Kidney glomerular epithelial cell (primary cell): ENCODE data around the gene APMAP.
"Not testable (repeated sequence)": the region's sequence is repeated elsewhere in the genome, so short reads cannot be mapped to it uniquely, and the experiment has no call there.

Experiments
- DNase-seq: peaks from one replicate; lab custom pipeline; 2025; lab: John Stamatoyannopoulos, UW

APMAP gene

GRCh38 chr20:25006431-25007167 is 14.0 kb upstream of the APMAP start:
- DNase-seq, result no peak

GRCh38 chr20:25005661-25006060 is 13.1 kb upstream of the APMAP start:
- no peak for DNase-seq

DNA sequence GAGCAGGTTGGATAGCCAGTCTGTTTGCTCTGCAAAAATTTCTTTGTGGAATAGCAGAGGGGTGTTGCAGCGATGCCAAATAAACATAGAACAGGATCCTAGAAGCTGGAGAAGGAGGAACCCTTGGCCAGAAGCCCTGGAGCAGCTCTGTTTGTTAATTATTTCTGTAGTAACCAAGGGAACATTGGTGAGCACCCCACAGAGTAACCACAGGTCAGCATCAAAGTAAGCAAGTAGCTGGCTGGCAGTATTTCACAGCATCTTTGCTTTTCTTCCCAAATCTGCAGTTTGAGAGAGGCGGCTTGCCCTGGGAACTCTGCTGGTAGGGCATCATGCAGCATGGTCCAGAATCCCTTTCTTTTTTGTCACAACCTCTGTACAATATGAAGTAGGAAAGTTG is 12.7 kb upstream of the APMAP start:
- peak; percentile 73 for DNase-seq

DNA sequence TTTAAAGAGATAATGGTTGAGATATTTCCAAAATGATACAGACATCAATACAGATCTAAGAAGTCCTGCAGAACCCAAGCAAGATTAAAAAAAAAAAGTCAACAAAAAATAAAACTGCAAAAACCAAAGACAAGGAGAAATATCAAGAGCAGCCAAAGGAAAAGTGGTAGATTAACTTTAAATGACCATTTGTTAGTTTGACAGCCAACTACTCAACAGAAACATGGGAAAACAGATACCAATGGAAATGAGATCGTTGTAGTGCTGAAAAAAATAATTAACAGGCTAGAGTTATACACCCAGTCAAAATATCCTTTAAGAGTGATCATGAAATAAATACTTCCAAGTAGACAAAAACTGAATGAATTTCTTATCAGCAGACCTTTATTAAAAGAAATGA is 10.5 kb upstream of the APMAP start:
- DNase-seq, result no peak

DNA sequence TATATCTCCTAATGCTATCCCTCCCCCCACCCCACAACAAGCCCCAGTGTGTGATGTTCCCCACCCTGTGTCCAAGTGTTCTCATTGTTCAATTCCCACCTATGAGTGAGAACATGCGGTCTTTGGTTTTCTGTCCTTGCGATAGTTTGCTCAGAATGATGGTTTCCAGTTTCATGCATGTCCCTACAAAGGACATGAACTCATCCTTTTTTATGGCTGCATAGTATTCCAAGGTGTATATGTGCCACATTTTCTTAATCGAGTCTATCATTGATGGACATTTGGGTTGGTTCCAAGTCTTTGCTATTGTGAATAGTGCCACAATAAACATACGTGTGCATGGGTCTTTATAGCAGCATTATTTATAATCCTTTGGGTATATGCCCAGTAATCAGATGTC is 8.8 kb upstream of the APMAP start:
- DNase-seq, result not testable (repeated sequence)

DNA sequence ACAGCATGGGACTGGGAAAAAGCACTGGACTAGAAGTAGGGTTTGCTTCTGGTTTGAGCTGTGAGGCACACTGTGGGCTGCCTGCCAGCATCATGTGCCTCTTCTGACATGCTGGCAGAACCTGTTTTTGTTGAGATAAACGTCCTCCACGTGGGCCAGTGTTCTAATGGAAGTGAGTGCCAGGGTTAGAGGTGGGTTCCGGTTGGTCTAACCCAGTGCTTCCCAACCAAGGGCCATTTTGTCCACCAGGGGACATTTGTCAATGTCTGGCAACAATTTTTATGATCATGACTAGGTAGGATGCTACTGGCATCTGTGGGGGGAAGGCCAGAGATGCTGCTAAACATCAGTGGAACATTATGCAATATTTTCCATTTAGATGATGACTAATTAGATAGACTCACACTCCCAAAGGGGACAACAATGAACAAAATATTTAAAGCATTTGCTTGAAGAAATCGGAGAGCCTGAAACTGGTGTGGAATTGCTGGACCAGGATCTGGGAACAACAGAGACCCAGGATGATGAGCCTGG is 7.8 kb upstream of the APMAP start:
- DNase-seq, result peak; percentile 65

GRCh38 chr20:24999568-24999967 is 7.0 kb upstream of the APMAP start:
- no peak for DNase-seq

DNA sequence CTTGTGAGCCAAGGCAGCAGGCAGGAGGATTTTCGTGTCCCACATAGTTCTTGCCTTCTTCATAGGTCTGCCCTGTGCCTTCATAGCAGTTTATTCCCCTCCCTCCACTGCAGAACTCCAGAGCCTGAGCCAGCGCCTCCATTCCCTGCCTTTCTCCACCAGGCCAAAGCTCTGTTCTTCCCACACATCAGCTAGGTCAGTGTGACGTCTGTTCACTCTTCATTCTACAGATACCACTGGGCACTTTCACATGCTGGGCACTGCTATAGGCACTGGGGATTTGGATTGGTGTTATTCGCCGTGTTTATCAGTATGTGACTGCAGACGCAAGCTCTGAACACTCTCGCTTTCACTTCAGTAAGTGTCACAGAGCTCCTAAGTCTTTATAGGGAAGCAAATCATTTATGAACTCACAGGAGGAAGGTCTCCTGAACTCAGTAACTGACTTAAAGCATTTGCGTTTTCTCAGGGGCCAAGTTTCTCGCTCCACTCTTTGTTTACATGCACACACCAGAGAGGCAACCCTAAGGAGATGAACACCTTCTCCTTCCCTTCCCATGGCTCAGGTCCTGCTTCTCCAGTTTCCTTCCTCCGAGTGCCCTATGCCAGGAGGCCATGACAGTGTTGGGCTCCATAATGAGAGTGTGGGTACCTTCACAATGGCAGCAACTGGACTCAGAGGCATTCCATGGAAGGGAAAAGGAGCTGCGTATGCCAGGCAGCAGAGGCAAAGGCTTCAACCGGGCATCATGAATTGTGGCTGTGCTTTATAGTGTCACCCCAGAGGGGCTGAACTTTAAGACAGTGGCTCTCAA is 6.3 kb upstream of the APMAP start:
- no peak for DNase-seq

GRCh38 chr20:24998121-24998520 is 5.6 kb upstream of the APMAP start:
- DNase-seq, result no peak

DNA sequence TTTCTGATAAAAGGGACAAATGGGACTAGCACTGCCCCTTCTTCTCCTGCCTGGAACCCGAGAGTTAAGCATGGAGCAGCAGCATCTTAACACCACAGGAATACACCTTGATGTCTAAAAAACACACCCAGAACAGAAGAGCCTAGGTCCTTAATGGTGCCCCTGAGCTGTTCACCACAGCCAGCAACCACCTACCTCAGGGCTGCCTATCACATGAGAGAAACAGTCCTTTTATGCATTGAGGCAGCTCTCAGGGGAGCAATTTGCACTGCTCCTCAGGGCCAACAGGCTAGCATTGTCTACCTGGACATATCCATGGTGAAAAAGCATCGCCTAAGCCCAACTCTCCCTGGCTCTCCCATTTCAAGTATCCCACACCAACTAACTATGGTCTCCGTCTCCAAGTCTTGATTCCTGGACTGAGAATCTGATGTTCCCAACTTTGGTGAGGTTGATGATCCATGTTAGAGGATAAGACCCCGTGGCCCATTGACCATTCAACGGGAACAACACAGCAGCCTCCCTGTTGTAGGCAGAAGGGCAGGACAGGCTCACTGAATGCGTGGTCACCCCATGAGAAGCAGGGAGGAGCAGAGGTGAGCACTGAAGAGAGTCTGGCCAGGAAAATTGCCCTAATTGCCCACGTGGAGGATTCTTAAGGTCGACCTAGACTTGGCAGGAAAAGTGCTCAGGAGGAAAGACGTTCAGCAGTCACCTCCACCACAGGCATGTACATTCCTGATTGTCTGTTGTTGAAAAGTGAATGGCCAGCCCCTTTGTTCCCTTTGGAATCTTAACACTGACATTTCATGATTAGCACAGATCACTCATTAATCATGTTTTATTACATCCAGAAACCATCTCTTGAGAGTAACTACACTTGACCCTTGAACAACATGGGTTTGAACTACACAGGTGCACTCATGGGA is 4.2 kb upstream of the APMAP start:
- no peak for DNase-seq

- no peak for DNase-seq
These were observed 3.3 kb upstream of the APMAP start for GRCh38 chr20:24995741-24996448.

DNA sequence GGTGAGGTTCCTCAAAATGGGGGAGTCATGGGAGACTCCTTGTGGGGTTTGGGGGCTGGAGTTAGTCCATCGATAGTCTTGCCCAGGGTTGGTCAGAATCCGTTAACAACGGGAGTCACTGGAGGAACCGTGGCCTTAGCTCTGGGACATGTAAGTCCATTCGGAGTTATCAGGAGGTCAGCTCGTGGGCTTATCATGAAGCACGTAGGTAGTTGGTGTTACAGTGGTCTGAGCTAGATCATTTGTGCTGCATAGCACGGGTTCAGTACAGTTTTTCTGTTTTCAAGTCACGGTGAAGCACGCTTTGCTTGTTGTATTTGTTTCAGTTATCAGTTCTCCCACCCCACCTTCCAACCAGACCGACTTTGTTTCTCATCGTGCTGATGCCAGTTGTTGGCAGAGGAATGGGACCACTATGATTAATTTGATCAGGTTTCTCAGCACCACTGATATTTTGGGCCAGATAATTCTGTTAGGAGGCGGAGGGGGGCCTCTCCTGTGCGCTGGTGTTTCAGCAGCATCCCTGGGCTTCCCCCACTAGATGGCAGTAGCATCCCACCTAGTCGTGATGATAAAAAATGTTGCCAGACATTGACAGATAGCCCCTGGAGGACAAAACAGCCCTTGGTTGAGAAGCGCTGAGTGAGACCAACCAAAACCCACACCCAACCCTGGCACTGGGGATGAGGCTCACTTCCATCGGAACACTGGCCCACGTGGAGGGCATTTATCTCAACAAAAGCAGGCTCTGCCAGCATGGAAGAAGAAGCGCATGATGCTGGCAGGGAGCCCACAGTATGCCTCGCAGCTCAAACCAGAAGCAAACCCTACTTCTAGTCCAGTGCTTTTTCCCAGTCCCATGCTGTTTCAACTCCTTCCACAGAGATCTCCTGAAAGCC is 2.2 kb upstream of the APMAP start:
- DNase-seq, result peak; percentile 61

DNA sequence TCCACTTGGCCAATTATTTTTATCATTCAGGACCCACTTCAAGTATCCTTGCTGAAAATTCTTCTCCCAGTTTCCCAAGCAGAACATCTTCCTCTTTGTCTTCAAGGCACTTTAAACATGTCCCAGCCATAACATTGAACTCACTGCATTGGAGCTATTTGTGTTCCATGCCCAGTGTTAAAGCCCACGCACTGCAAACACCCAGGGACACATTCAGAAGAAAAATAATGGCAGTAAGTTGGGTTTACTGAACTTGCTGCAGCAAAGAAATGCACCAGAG is 1.6 kb upstream of the APMAP start:
- no peak for DNase-seq

GRCh38 chr20:24993337-24994185 is 1.0 kb upstream of the APMAP start:
- DNase-seq, result peak; percentile 72

DNA sequence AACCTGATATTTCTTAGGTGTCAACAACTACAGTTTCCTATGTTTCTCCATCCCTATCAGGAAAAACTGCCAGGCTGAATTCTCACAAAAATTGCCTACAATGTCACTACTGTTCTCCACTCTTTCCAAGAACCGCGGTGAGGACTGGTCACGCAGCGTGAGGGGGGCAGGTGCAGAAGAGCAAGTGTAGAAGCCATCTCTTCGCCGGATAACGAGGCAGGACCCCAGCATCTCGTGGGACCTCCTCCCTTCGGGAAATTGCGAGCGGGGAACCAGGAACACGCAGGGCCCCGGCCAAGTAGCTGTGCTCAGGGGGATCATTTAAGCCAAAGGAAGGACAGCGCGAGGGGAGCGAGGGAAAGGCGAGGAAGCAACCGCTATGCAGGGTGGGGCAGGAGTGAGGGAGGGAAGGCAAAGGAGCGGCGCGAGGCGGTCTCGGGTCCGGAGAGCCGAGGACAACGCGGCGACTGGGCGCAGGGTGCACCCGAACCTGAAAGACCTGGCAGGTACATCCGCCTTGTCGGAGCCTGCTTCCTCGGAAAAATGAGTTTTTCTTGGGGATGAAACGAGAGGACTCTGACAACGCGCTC is 559 bp downstream of the APMAP start:
- peak; percentile 14 for DNase-seq

GRCh38 chr20:24990810-24991252 is 1.7 kb downstream of the APMAP start:
- no peak for DNase-seq

GRCh38 chr20:24989162-24989561 is 3.4 kb downstream of the APMAP start:
- DNase-seq, result no peak

GRCh38 chr20:24987873-24988835 is 4.4 kb downstream of the APMAP start:
- DNase-seq, result no peak
